ENCODE measurements around the gene CFAP20DC.

DNA sequence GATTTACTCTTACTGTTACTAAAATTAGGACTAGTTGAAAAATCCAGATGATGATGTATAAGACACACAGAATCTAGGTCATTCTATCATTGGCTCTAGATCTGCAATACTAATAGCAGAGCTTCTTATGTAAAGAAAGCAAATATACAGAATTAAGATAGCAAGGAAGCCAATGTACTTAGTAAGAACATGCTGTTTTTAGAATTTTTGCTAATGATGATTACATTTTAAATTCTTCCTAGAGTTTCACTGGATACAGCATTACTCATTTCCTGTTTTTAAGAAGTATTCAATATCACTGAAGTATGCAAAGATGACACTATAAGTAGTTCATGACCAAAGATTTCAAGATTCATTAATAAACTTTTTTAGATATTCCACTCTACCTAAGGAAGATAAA lies 60.7 kb downstream of the CFAP20DC start:
- TF ChIP-seq CTCF (conservative IDR thresholded peaks at IDR 0.05; ENCODE audit: low read length) = no peak
- TF ChIP-seq EZH2phosphoT487 (IDR thresholded peaks at IDR 0.05; ENCODE audit: borderline replicate concordance, low read depth, low read length) = no peak
